Neural crest cell (in vitro differentiated cells): ENCODE data around the gene KYAT1. TPM values are rescaled to one million over a fixed set of nuclear protein-coding genes. Genes with fewer than 3 reads are reported as not detected.

Experiments
- DNase-seq: peaks from one replicate; pipeline ENCODE4 v3.0.0; 2021; ENCODE audit warnings: low read depth, mixed read lengths, low spot score
- H3K27ac Mint-ChIP-seq: one replicate; pipeline ENCODE4 v1.8.0; 2021; ENCODE audit warnings: mild to moderate bottlenecking, mixed read lengths; ENCODE audit not compliant: unreplicated experiment
- H3K27me3 Mint-ChIP-seq: 2 replicates; pipeline ENCODE4 v1.8.0; 2021; ENCODE audit warnings: low read depth, mild to moderate bottlenecking, mixed read lengths
- H3K36me3 Mint-ChIP-seq: 2 replicates; pipeline ENCODE4 v1.8.0; 2021; ENCODE audit warnings: low read depth, mild to moderate bottlenecking, mixed read lengths
- H3K4me1 Mint-ChIP-seq: 2 replicates; pipeline ENCODE4 v1.8.0; 2021; ENCODE audit warnings: mixed read lengths
- H3K4me3 Mint-ChIP-seq: one replicate; pipeline ENCODE4 v1.8.0; 2021; ENCODE audit warnings: mild to moderate bottlenecking, mixed read lengths
- H3K9me3 Mint-ChIP-seq: 2 replicates; pipeline ENCODE4 v1.8.0; 2021; ENCODE audit warnings: mixed read lengths
- CTCF ChIP-seq: fragments of 200-600 bp; sonication (generic); conservative IDR thresholded peaks from 2 replicates; pipeline ENCODE4 v1.5.0; 2021; ENCODE audit warnings: antibody characterized with exemption, mild to moderate bottlenecking
- total RNA-seq: library from RNA; stranded (reverse); gene quantifications from 2 replicates; pipeline ENCODE4 v1.2.1, GENCODE V29; 2021

KYAT1 gene
- total RNA-seq, 1 donor from 2014 or later, result 17.7 TPM

GRCh38 chr9:128911529-128912035 lies 29.8 kb upstream of the KYAT1 start:
- Mint-ChIP-seq H3K36me3 (peaks cover 19% of the 10 kb centered on the region), H3K4me1 (peaks cover 19% of the 10 kb centered on the region), H3K9me3 (no peaks in the 10 kb centered on the region), H3K27me3 (no peaks in the 10 kb centered on the region), H3K27ac (peak overlapping the region; percentile 27), H3K4me3 (no peak overlapping the region)
- no peak for TF ChIP-seq CTCF
- no peak for DNase-seq

- no peak for DNase-seq
- Mint-ChIP-seq H3K36me3 (peaks cover 19% of the 10 kb centered on the region), H3K27me3 (no peaks in the 10 kb centered on the region), H3K9me3 (no peaks in the 10 kb centered on the region), H3K27ac (peak overlapping the region; percentile 20), H3K4me1 (peaks cover 19% of the 10 kb centered on the region), H3K4me3 (no peak overlapping the region)
- no peak for TF ChIP-seq CTCF
Observed at GRCh38 chr9:128910906-128911305, 29.2 kb upstream of the KYAT1 start.

GRCh38 chr9:128909859-128910258 lies 28.1 kb upstream of the KYAT1 start:
- TF ChIP-seq CTCF, result no peak
- Mint-ChIP-seq H3K4me3 (no peak overlapping the region), H3K36me3 (peaks cover 19% of the 10 kb centered on the region), H3K4me1 (peaks cover 19% of the 10 kb centered on the region), H3K9me3 (no peaks in the 10 kb centered on the region), H3K27me3 (no peaks in the 10 kb centered on the region), H3K27ac (peak overlapping the region; percentile 27)
- DNase-seq, result no peak

- TF ChIP-seq CTCF, result no peak
- DNase-seq, result no peak
- Mint-ChIP-seq H3K4me1 (peaks cover 19% of the 10 kb centered on the region), H3K27me3 (no peaks in the 10 kb centered on the region), H3K36me3 (peaks cover 19% of the 10 kb centered on the region), H3K4me3 (no peak overlapping the region), H3K9me3 (no peaks in the 10 kb centered on the region), H3K27ac (no peak overlapping the region)
Observed at GRCh38 chr9:128908372-128908771, 26.6 kb upstream of the KYAT1 start.

- Mint-ChIP-seq H3K9me3 (no peaks in the 10 kb centered on the region), H3K4me3 (no peak overlapping the region), H3K27me3 (no peaks in the 10 kb centered on the region), H3K27ac (no peak overlapping the region), H3K36me3 (peaks cover 19% of the 10 kb centered on the region), H3K4me1 (peaks cover 4% of the 10 kb centered on the region)
- TF ChIP-seq CTCF, result no peak
- no peak for DNase-seq
Observed at GRCh38 chr9:128906741-128907140, 25.0 kb upstream of the KYAT1 start.

- DNase-seq, result no peak
- Mint-ChIP-seq H3K4me1 (no peaks in the 10 kb centered on the region), H3K9me3 (no peaks in the 10 kb centered on the region), H3K36me3 (peaks cover 19% of the 10 kb centered on the region), H3K27ac (no peak overlapping the region), H3K27me3 (no peaks in the 10 kb centered on the region), H3K4me3 (no peak overlapping the region)
- TF ChIP-seq CTCF, result no peak
Observed at GRCh38 chr9:128905964-128906363, 24.2 kb upstream of the KYAT1 start.
